HG03432 (cell line): Measurements from ENCODE around the gene OTUD1.

Experiments
- ATAC-seq: cut with Tn5 transposase; IDR thresholded peaks from one replicate; pipeline ENCODE4 v1.9.1; 2021; ENCODE audit warnings: mild to moderate bottlenecking, moderate library complexity; ENCODE audit not compliant: unreplicated experiment

Gene OTUD1

GRCh38 chr10:23421397-23421796 is 17.5 kb upstream of the OTUD1 start:
- ATAC-seq, result no peak

- no peak for ATAC-seq
Observed at GRCh38 chr10:23422003-23422411, 16.9 kb upstream of the OTUD1 start.

DNA sequence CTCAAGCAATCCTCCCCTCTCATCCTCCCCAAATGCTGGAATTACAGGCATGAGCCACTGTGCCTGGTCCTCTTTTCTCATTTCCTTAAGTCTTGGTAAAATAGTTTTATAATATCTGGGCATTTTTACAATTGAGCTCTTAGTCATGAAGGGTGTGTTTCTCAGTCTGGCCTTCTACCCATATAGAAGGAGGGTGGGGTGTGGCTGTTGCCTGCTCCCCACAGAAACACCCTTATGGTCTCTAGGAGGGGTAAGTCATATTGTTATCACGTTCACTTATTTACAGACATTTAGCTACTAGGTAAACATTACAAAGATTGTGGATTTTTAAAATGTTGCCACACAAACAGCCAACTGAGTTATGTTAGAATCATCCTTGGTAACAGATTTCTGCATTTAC is 6.7 kb upstream of the OTUD1 start:
- no peak for ATAC-seq

GRCh38 chr10:23432639-23433038 is 6.2 kb upstream of the OTUD1 start:
- no peak for ATAC-seq

GRCh38 chr10:23433701-23434100 is 5.2 kb upstream of the OTUD1 start:
- no peak for ATAC-seq

GRCh38 chr10:23435378-23435777 is 3.5 kb upstream of the OTUD1 start:
- ATAC-seq, result no peak

GRCh38 chr10:23436983-23437382 is 1.9 kb upstream of the OTUD1 start:
- no peak for ATAC-seq

DNA sequence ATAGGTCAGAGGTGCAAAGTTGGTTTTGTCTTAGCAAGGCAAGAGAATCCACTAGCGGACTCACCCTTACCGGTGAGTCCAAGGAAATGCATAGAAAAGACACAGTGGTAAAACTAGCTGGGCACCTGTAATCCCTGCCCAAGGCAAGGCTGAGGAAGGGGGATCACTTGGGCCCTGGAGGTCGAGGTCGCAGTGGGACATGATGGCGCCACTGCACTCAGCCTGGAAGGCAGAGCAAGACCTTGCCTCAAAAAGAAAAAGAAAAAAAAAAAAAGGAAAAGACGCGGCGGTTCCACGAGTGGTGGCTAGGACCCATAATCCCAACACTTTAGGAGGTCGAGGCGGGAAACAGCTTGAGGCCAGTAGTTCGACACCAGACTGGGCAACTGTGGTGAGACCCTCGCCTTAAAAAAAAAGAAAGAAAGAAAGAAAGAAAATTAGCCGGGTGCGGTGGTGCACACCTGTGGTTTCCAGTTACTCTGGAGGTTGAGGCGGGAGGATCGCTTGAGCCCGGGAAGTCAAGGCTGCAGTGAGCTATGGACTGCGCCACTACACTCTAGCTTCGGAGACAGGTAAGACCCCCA is 820 bp upstream of the OTUD1 start:
- ATAC-seq, result no peak

- ATAC-seq, result peak; percentile 16
Observed at GRCh38 chr10:23439452-23439960, 631 bp downstream of the OTUD1 start.

DNA sequence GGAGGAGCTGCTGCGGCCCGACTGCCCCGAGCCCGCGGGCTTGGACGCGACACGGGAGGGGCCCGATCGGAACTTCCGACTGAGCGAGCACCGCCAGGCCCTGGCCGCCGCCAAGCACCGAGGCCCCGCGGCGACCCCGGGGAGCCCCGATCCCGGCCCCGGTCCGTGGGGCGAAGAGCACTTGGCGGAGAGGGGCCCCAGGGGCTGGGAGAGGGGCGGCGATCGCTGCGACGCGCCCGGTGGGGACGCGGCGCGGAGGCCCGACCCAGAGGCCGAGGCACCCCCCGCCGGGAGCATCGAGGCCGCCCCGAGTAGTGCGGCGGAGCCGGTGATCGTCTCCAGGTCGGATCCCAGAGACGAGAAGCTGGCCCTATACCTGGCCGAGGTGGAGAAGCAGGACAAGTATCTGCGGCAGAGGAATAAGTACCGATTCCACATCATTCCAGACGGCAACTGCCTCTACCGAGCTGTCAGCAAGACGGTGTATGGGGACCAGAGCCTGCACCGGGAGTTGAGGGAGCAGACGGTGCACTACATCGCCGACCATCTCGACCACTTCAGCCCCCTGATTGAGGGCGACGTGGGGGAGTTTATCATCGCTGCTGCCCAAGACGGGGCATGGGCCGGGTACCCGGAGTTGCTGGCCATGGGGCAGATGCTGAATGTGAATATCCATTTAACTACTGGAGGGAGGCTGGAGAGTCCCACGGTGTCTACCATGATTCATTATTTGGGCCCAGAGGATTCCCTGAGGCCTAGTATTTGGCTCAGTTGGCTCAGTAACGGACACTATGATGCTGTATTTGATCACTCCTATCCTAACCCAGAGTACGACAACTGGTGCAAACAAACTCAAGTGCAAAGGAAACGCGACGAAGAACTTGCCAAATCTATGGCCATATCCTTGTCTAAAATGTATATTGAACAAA is 1.4 kb downstream of the OTUD1 start:
- ATAC-seq, result peak; percentile 18

- no peak for ATAC-seq
Observed at GRCh38 chr10:23441251-23441650, 2.4 kb downstream of the OTUD1 start.

DNA sequence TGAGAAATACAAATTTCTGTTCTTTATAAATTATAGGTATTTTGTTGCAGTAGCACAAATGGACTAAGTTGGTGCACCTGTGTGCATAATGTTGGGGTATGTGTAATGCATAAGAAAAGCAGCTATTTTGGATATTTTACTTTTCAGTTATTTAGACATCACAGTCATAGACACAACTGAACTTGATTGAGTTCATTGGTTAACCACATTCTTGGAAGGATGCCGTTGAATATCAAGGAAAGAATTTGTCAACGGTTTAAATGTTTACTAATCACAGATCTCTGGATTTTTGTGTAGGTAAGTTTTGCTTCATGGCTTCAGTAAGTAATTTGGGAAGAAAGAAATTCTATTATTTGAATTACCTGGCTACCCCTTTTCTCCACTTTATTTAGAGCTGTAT is 4.1 kb downstream of the OTUD1 start:
- ATAC-seq, result no peak

DNA sequence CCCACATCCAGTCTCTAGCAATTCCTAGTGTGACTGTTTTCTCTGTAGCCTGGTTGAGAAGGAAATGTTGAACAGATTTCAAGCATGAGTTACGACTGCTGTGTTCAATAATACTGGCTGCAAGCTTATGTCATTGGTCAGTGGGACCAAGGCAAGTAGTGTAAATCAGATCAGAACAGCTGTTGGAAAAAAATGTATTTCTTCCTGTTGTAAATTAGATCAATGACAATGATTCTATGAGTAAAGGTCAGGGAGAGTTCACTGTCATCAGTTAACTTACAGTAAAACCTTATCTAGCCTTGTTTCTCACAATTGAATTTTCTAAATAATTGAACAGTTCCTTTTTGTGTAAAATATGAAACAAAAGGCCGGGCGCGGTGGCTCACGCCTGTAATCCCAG is 6.7 kb downstream of the OTUD1 start:
- no peak for ATAC-seq

DNA sequence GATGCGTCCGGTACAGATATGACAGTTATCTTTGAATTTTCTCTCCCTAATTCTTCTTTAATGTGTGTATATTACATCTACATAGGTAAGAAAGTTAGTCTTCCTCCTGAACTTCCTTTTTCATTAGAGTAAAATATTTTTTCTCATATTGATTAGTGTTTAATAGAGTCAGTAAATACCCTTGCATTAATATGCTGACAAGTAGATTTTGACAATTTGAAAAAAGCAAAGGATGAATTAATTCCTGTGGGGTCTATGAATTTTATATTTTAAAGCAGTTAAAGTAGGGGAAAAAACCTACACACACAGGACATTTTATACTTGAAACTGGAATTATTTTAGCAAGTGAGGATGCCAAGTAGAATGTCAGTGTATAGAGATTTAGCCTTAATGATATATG is 9.4 kb downstream of the OTUD1 start:
- ATAC-seq, result no peak

DNA sequence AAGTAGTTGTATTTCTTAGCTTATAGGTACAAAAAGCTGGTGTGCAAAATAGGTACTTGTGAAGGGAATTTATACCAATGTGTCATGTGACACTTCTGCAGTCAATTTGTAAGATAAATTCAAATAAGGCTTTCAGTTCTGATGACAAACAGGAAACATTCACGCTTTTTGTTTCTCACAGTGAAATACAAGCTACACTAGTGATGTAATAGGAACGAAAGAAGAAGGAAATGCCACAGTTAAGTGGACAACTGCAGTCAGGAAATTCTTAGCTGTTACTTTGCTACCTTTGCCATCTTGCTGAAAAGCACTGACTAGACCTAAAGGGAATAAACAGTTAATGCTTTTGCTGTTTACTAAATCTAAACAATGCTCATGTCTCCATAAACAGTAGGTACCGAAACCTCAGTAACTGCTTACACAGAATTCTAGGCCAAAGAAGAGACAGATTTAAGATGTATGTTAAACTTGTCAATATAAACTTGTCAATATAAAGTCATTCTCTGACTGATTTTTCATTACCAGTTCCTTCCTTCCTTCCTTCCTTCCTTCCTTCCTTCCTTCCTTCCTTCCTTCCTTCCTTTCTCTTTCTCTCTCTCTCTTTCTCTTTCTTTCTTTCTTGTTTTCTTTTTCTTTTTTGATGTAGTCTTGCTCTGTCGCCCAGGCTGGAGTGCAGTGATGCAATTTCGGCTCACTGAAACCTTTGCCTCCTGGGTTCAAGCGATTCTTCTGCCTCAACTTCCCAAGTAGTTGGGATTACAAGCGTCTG is 10.1 kb downstream of the OTUD1 start:
- peak; percentile 93 for ATAC-seq

DNA sequence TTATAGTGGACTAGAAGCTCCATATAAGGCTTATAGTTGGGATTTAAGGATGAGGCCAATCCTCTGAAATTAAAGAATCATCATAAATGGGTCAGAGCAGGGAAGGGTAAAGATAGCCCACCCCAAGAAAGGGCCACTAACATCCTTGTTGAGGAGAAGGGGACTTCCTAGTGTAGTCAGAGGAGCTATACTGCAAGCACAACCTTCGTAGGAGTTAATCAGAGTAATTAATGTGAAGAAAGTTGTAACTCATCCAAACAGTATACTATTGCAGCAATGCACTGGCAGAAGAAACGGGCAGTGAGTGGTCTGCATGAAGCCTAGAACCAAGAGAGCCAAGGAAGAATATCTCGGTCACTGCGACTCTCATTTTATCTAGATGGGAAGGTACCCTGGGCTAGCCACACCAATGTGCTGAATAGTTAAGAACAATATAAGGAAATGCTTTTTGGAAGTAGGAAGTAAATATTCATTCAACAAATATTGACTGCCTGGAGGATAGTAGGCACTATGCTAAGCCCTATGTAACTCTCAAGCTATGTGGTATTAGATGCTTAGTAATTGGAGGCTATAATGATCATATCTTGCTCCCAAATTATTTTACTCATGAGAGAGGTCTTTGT is 13.3 kb downstream of the OTUD1 start:
- ATAC-seq, result no peak

DNA sequence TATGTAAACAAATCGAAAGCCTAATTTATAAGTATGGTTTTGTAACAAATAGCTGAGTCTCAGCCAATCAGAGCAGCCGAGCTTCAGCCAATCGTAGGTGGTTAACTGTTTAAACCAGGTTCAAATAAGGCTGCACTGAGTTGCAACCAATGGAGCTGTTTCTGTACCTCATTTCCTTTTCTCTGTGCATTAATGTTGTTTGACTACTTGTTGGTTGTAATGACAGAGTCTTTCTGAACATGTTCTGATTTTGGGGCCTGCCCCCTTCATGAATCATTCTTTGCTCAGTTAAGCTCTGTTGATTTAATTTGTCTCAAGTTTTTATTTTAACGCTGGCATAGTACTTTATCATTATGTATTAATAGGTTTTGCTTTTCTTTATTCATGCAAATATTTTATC is 14.6 kb downstream of the OTUD1 start:
- ATAC-seq, result no peak

- no peak for ATAC-seq
Observed at GRCh38 chr10:23457632-23458417, 18.9 kb downstream of the OTUD1 start.

GRCh38 chr10:23459308-23459939 is 20.5 kb downstream of the OTUD1 start:
- no peak for ATAC-seq

DNA sequence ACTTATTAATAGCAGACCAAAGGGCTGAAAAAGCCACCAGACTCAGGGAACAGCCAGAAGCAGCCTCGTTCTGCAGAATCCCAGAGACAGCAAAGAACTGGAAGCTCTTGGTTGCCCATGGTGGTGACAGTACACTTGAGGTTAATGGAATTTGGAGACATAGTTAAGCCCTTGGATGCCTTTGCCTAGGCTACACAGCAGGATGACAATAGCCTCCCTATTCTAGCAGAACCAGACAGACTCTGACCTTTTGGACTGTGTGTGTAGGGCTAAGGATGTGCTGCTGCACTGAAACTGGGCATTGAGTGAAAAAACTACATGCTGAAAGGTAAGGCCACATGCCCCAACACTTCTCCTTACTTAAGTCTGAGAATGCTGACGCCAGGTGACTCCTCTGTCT is 22.7 kb downstream of the OTUD1 start:
- no peak for ATAC-seq
